GM20431 (cell line): ENCODE measurements around the gene AGXT.

Experiments used
- in situ Hi-C: fragments of 300-500 bp; cut with MseI, MboI; formaldehyde crosslinking; loops from one replicate; pipeline ENCODE4 v1.15.0; 2020; ENCODE audit warnings: low sequenced_read_pairs; ENCODE audit not compliant: unreplicated experiment

The AGXT gene

GRCh38 chr2:240896394-240896793 is 27.8 kb downstream of the AGXT start:
- in situ Hi-C loops = no loop called here

GRCh38 chr2:240896871-240897692 is 28.5 kb downstream of the AGXT start:
- in situ Hi-C loops = no loop called here

GRCh38 chr2:240898108-240898730 is 29.6 kb downstream of the AGXT start:
- in situ Hi-C loops = no loop called here

GRCh38 chr2:240898731-240899467 is 30.3 kb downstream of the AGXT start:
- in situ Hi-C loops = no loop called here

- in situ Hi-C loops = no loop called here
These were observed 30.8 kb downstream of the AGXT start for GRCh38 chr2:240899468-240899865.

- in situ Hi-C loops = no loop called here
These were observed 31.7 kb downstream of the AGXT start for GRCh38 chr2:240900141-240900860.

GRCh38 chr2:240901986-240902614 is 33.5 kb downstream of the AGXT start:
- in situ Hi-C loops = no loop called here

- in situ Hi-C loops = no loop called here
These were observed 34.0 kb downstream of the AGXT start for GRCh38 chr2:240902615-240903041.

GRCh38 chr2:240903191-240904060 is 34.8 kb downstream of the AGXT start:
- in situ Hi-C loops = no loop called here

GRCh38 chr2:240904216-240905175 is 35.9 kb downstream of the AGXT start:
- in situ Hi-C loops = no loop called here

GRCh38 chr2:240905176-240905781 is 36.7 kb downstream of the AGXT start:
- in situ Hi-C loops = no loop called here

GRCh38 chr2:240906141-240906910 is 37.7 kb downstream of the AGXT start, which contains the start of gene CROCC2:
CROCC2 (plus strand) TSS chr2:240906336; CDS start chr2:240906514, 178 bp downstream.
- in situ Hi-C loops = no loop called here

GRCh38 chr2:240906911-240907590 is 38.4 kb downstream of the AGXT start:
- in situ Hi-C loops = no loop called here

- in situ Hi-C loops = no loop called here
These were observed 40.8 kb downstream of the AGXT start for GRCh38 chr2:240909216-240909974.

GRCh38 chr2:240911641-240912265 is 43.1 kb downstream of the AGXT start:
- in situ Hi-C loops = no loop called here
